ENCODE data around the gene NOLC1.

Gene NOLC1

DNA sequence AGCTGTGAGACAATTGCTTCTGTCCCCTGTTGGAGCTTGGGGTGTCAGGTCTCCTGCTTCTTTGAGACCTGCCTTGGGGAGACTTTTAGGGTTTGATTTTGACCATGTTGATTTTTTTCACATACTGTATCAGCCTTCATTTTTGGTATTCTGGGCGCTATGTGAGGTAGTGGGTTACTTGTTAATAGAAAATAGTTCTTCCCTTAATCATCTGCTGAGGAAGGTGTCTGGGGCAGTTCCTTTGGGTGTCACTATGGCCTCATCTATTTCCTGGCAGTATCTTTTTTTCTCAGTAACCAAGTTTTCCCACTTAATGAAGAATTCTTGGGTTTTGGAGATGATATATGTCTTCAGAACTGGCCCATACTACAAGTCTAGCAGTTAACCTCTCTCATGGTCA is 4.6 kb upstream of the NOLC1 start:
- TF ChIP-seq, protein P1, sequence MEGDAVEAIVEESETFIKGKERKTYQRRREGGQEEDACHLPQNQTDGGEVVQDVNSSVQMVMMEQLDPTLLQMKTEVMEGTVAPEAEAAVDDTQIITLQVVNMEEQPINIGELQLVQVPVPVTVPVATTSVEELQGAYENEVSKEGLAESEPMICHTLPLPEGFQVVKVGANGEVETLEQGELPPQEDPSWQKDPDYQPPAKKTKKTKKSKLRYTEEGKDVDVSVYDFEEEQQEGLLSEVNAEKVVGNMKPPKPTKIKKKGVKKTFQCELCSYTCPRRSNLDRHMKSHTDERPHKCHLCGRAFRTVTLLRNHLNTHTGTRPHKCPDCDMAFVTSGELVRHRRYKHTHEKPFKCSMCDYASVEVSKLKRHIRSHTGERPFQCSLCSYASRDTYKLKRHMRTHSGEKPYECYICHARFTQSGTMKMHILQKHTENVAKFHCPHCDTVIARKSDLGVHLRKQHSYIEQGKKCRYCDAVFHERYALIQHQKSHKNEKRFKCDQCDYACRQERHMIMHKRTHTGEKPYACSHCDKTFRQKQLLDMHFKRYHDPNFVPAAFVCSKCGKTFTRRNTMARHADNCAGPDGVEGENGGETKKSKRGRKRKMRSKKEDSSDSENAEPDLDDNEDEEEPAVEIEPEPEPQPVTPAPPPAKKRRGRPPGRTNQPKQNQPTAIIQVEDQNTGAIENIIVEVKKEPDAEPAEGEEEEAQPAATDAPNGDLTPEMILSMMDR (conservative IDR thresholded peaks at IDR 0.05; ENCODE audit: low read depth, low read length), result no peak
- DNase-seq (ENCODE audit: low read depth), result no peak
- no peak overlapping the region for H3K4me3 ChIP-seq (ENCODE audit: low read depth, low read length)

DNA sequence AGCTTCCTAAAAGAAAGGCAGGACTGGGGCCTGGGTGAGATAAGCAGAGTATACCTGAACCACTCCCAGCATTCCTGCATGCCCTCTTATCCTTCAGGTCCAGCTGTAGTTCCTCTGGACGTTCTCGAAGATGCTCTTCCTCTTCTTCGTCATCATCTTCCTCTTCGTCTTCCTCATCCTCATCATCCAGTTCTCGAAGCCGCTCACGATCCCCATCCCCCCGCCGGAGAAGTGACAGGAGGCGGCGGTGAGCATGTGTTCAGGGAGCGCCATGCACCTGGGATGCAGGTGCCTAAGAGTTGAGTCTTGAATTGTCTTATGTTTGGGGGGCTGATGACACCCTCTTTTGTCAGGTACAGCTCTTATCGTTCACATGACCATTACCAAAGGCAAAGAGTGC is 3.9 kb upstream of the NOLC1 start:
- TF ChIP-seq, protein P1 (conservative IDR thresholded peaks at IDR 0.05; ENCODE audit: low read depth, low read length), result no peak
- no peak for DNase-seq (ENCODE audit: low read depth)
- no peak overlapping the region for H3K4me3 ChIP-seq (ENCODE audit: low read depth, low read length)

DNA sequence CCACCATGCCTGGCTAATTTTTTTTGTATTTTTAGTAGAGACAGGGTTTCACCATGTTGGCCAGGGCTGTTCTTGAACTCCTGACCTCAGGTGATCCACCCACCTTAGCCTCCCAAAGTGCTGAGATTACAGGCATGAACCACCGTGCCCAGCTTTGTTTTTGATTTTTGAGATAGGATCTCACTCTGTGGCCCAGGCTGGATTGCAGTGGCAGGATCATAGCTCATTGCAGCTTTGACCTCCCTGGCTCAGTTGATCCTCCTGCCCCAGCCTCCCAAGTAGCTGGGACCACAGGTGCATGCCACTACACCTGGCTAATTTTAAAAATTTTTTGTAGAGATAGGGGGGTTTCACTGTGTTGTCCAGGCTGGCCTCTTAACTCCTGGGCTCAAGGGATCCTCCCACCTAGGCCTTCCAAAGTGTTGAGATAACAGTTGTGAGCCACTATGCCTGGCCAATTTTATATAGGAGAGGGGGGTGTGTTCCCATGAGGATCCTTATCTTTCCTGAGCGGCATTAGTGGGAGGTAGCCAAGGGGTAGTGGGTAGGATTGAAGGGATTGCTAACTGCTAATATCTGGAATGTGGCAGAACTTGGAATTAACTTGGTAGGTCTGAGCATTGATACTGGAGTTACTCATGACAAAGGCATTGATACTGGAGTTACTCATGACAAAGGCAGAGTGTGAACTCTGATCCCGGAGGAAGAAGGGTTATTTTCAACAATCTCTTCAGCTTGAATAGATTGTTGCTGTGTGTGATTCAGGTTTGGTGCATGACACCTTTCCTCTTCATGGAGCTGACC is 1.0 kb upstream of the NOLC1 start:
- DNase-seq (ENCODE audit: low read depth), result peak; percentile 67
- H3K4me3 ChIP-seq (ENCODE audit: low read depth, low read length), result peak overlapping the region; percentile 45
- TF ChIP-seq, protein P1 (conservative IDR thresholded peaks at IDR 0.05; ENCODE audit: low read depth, low read length), result no peak

DNA sequence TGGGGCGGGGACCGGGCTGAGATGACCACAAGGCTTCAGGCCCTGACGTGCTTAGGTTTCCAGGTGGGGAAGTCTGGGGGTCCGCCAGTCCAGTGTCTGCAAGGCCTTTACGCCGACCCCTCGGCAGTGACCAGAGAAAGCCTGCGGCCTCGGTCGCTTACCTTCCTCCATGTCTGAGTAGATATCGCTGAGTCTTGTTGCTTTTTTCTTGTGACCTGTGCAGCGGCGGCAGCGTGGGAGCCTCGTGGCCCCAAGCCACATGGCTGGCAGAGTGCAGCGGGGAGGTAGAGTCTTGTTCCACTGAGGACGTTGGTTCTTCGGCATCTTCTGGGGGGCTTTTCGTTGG is 329 bp downstream of the NOLC1 start:
- peak; percentile 39 for DNase-seq (ENCODE audit: low read depth)
- TF ChIP-seq, protein P1 (conservative IDR thresholded peaks at IDR 0.05; ENCODE audit: low read depth, low read length), result no peak
- peak overlapping the region; percentile 95 for H3K4me3 ChIP-seq (ENCODE audit: low read depth, low read length)

DNA sequence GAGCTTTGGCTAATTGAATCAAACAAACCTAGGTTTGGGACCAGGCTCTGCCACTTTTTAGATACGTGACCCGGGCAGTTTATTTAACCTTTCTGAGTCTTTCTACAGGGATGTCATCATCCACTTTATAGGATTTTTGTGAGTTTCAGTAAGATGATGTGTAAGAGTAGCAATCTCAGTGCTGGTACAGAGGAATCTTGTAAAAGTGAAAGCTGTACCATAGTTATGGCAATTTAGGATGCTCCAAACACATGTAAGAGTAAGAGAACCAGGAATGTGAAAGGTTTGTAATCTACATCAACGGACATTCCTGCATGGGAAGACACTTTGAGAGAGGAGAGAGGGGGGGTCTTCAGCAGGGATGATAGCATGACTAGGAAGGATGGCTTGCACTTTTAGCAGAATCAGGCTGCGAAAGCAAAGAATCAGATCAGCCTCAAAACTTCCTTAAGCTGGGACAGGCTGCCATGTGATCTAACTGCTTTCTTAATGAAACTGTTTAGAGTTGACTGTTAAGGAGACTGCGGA is 968 bp downstream of the NOLC1 start:
- peak overlapping the region; percentile 95 for H3K4me3 ChIP-seq (ENCODE audit: low read depth, low read length)
- TF ChIP-seq, protein P1 (conservative IDR thresholded peaks at IDR 0.05; ENCODE audit: low read depth, low read length), result no peak
- peak; percentile 27 for DNase-seq (ENCODE audit: low read depth)

DNA sequence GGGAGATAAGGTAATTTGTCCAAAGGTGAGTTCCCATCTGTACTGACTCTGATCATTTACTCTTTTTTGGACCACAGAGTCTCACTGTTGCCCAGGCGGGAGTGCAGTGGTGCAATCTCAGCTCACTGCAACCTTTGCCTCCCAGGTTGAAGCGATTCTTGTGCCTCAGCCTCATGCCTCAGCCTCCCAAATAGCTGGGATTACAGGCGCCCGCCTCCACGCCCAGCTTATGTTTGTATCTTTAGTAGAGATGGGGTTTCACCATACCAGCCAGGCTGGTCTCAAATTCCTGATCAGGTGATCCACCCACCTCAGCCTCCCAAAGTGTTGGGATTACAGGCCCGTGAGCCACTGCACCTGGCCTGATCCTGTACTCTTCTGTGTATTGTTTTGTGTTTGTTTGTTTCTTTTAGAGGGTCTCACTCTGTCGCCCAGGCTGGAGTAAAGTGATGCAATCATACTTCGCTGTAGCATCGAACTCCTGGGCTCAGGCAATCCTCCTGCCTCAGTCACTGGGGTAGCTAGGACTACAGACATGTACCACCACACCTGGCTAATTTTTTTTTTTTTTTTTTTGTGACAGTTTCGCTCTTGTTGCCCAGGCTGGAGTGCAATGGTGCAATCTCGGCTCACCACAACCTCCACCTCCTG is 2.4 kb downstream of the NOLC1 start:
- TF ChIP-seq, protein P1 (conservative IDR thresholded peaks at IDR 0.05; ENCODE audit: low read depth, low read length), result no peak
- H3K4me3 ChIP-seq (ENCODE audit: low read depth, low read length), result no peak overlapping the region
- DNase-seq (ENCODE audit: low read depth), result no peak

Measured in choroid plexus epithelial cell (primary cell).